BLaER1 (cell line): ENCODE results near the gene TBC1D20.
"Not testable (repeated sequence)": the region's sequence is repeated elsewhere in the genome, so short reads cannot be mapped to it uniquely, and the experiment has no call there.

Experiments
- H3K27ac ChIP-seq: shearing (Covaris generic); formaldehyde crosslinking; 2 replicates; pipeline ENCODE4 v1.8.1; 2022
- H3K27me3 ChIP-seq: shearing (Covaris generic); formaldehyde crosslinking; 2 replicates; pipeline ENCODE4 v1.8.1; 2022
- H3K36me3 ChIP-seq: shearing (Covaris generic); formaldehyde crosslinking; 2 replicates; pipeline ENCODE4 v1.8.1; 2022
- H3K4me1 ChIP-seq: shearing (Covaris generic); formaldehyde crosslinking; 2 replicates; pipeline ENCODE4 v1.8.1; 2022
- H3K4me2 ChIP-seq: shearing (Covaris generic); formaldehyde crosslinking; 2 replicates; pipeline ENCODE4 v1.8.1; 2022
- H3K4me3 ChIP-seq: shearing (Covaris generic); formaldehyde crosslinking; 2 replicates; pipeline ENCODE4 v1.8.1; 2022
- H3K9ac ChIP-seq: shearing (Covaris generic); formaldehyde crosslinking; 2 replicates; pipeline ENCODE4 v1.8.1; 2022
- H3K9me3 ChIP-seq: shearing (Covaris generic); formaldehyde crosslinking; 2 replicates; pipeline ENCODE4 v1.8.1; 2022
- H4K20me1 ChIP-seq: shearing (Covaris generic); formaldehyde crosslinking; 2 replicates; pipeline ENCODE4 v1.8.1; 2022
- Cebpa-rat ChIP-seq: shearing (Covaris generic); IDR thresholded peaks from 2 replicates; pipeline ENCODE4 v1.8.1; 2022

TBC1D20 gene

GRCh38 chr20:492159-492558 is 29.8 kb upstream of the TBC1D20 start:
- H4K20me1 ChIP-seq, result peaks cover 48% of the 10 kb centered on the region

GRCh38 chr20:487655-488054 is 25.3 kb upstream of the TBC1D20 start:
- H3K27ac ChIP-seq, result no peak overlapping the region
- TF ChIP-seq Cebpa-rat, result no peak
- H4K20me1 ChIP-seq, result peaks cover 37% of the 10 kb centered on the region
- H3K9me3 ChIP-seq, result no peaks in the 10 kb centered on the region
- no peaks in the 10 kb centered on the region; the same call in 1 of the 2 replicates for H3K4me1 ChIP-seq
- no peaks in the 10 kb centered on the region for H3K27me3 ChIP-seq
- no peak overlapping the region for H3K4me2 ChIP-seq
- no peak overlapping the region for H3K4me3 ChIP-seq
- peaks cover 98% of the 10 kb centered on the region for H3K36me3 ChIP-seq
- no peak overlapping the region for H3K9ac ChIP-seq

More at GRCh38 chr20:492159-492558, 29.8 kb upstream of the TBC1D20 start:
- TF ChIP-seq Cebpa-rat, result no peak
- H3K4me2 ChIP-seq, result no peak overlapping the region
- H3K4me1 ChIP-seq, result no peaks in the 10 kb centered on the region
- no peak overlapping the region for H3K27ac ChIP-seq
- no peak overlapping the region for H3K4me3 ChIP-seq
- no peaks in the 10 kb centered on the region for H3K27me3 ChIP-seq
- no peak overlapping the region for H3K9ac ChIP-seq
- H3K9me3 ChIP-seq, result no peaks in the 10 kb centered on the region
- peaks cover 99% of the 10 kb centered on the region for H3K36me3 ChIP-seq

GRCh38 chr20:483815-484644 is 21.7 kb upstream of the TBC1D20 start:
- H3K36me3 ChIP-seq, result peaks cover 88% of the 10 kb centered on the region
- H4K20me1 ChIP-seq, result peaks cover 70% of the 10 kb centered on the region

GRCh38 chr20:481167-481566 is 18.8 kb upstream of the TBC1D20 start:
- no peak for TF ChIP-seq Cebpa-rat
- H3K27me3 ChIP-seq, result no peaks in the 10 kb centered on the region
- H4K20me1 ChIP-seq, result peaks cover 54% of the 10 kb centered on the region
- no peak overlapping the region for H3K4me2 ChIP-seq
- H3K4me1 ChIP-seq, result no peaks in the 10 kb centered on the region; the same call in 1 of the 2 replicates
- H3K9ac ChIP-seq, result peak overlapping the region; percentile 26; the same call in 1 of the 2 replicates
- H3K4me3 ChIP-seq, result no peak overlapping the region
- H3K27ac ChIP-seq, result no peak overlapping the region
- H3K9me3 ChIP-seq, result no peaks in the 10 kb centered on the region
- peaks cover 86% of the 10 kb centered on the region for H3K36me3 ChIP-seq

More at GRCh38 chr20:483815-484644, 21.7 kb upstream of the TBC1D20 start:
- Histone ChIP-seq H3K4me2 (no peak overlapping the region), H3K4me1 (no peaks in the 10 kb centered on the region; the same call in 1 of the 2 replicates), H3K9me3 (no peaks in the 10 kb centered on the region), H3K27me3 (no peaks in the 10 kb centered on the region), H3K9ac (no peak overlapping the region), H3K27ac (no peak overlapping the region), H3K4me3 (no peak overlapping the region)
- no peak for TF ChIP-seq Cebpa-rat

GRCh38 chr20:480044-480443 is 17.7 kb upstream of the TBC1D20 start:
- H3K4me1 ChIP-seq, result no peaks in the 10 kb centered on the region; the same call in 1 of the 2 replicates
- no peak overlapping the region for H3K27ac ChIP-seq
- no peak overlapping the region for H3K4me2 ChIP-seq
- H3K27me3 ChIP-seq, result no peaks in the 10 kb centered on the region
- no peak overlapping the region for H3K9ac ChIP-seq
- H3K36me3 ChIP-seq, result peaks cover 83% of the 10 kb centered on the region
- H3K4me3 ChIP-seq, result no peak overlapping the region
- TF ChIP-seq Cebpa-rat, result no peak
- peaks cover 49% of the 10 kb centered on the region for H4K20me1 ChIP-seq
- H3K9me3 ChIP-seq, result no peaks in the 10 kb centered on the region

GRCh38 chr20:479487-479886 is 17.2 kb upstream of the TBC1D20 start:
- Histone ChIP-seq H3K4me3 (no peak overlapping the region), H3K9me3 (no peaks in the 10 kb centered on the region), H3K4me1 (no peaks in the 10 kb centered on the region; the same call in 1 of the 2 replicates), H3K4me2 (no peak overlapping the region), H3K9ac (no peak overlapping the region), H3K27ac (no peak overlapping the region), H3K36me3 (peaks cover 82% of the 10 kb centered on the region), H3K27me3 (no peaks in the 10 kb centered on the region), H4K20me1 (peaks cover 49% of the 10 kb centered on the region)
- no peak for TF ChIP-seq Cebpa-rat

- TF ChIP-seq Cebpa-rat, result no peak
- H3K36me3 ChIP-seq, result peaks cover 81% of the 10 kb centered on the region
Measured at GRCh38 chr20:478949-479429, 16.7 kb upstream of the TBC1D20 start.

GRCh38 chr20:478010-478948 is 15.9 kb upstream of the TBC1D20 start:
- no peak for TF ChIP-seq Cebpa-rat
- peaks cover 10% of the 10 kb centered on the region for H3K9me3 ChIP-seq
- H3K4me1 ChIP-seq, result no peaks in the 10 kb centered on the region
- no peak overlapping the region for H3K9ac ChIP-seq
- no peak overlapping the region for H3K4me3 ChIP-seq
- no peak overlapping the region for H3K27ac ChIP-seq
- H3K27me3 ChIP-seq, result no peaks in the 10 kb centered on the region
- H3K4me2 ChIP-seq, result no peak overlapping the region
- H4K20me1 ChIP-seq, result peaks cover 49% of the 10 kb centered on the region
- H3K36me3 ChIP-seq, result peaks cover 81% of the 10 kb centered on the region

More at GRCh38 chr20:478949-479429, 16.7 kb upstream of the TBC1D20 start:
- Histone ChIP-seq H3K4me3 (no peak overlapping the region), H3K9me3 (peaks cover 3% of the 10 kb centered on the region), H3K4me1 (no peaks in the 10 kb centered on the region; the same call in 1 of the 2 replicates), H3K27me3 (no peaks in the 10 kb centered on the region), H3K27ac (no peak overlapping the region), H3K4me2 (no peak overlapping the region), H3K9ac (no peak overlapping the region), H4K20me1 (peaks cover 49% of the 10 kb centered on the region)

- H3K9me3 ChIP-seq, result peaks cover 26% of the 10 kb centered on the region
- H3K4me3 ChIP-seq, H3K4me1 ChIP-seq, H3K4me2 ChIP-seq, H3K9ac ChIP-seq, H3K27ac ChIP-seq, H3K27me3 ChIP-seq: not testable (repeated sequence)
- H3K36me3 ChIP-seq, result peaks cover 76% of the 10 kb centered on the region
- H4K20me1 ChIP-seq, result peaks cover 35% of the 10 kb centered on the region
Measured at GRCh38 chr20:476561-477249, 14.4 kb upstream of the TBC1D20 start.
